Measurements from ENCODE around the gene EXOC4.

EXOC4 gene

GRCh38 chr7:133365917-133366316 is 113.0 kb downstream of the EXOC4 start:
- Histone ChIP-seq H3K4me3 (ENCODE audit: low read length) (no peak overlapping the region), H3K36me3 (ENCODE audit: control insufficient read depth, insufficient read depth, low read length, severe bottlenecking) (no peaks in the 10 kb centered on the region), H3K27me3 (replicated peaks; ENCODE audit: control insufficient read depth, insufficient read depth, low read length) (no peaks in the 10 kb centered on the region), H3K9ac (ENCODE audit: low read length) (no peak overlapping the region), H3K4me1 (ENCODE audit: control insufficient read depth, insufficient read depth, low read length) (peaks cover 32% of the 10 kb centered on the region), H3K9me3 (ENCODE audit: control insufficient read depth, low read length) (no peaks in the 10 kb centered on the region)
- DNase-seq (ENCODE audit: low read depth), result no peak

GRCh38 chr7:133367561-133367960 is 114.7 kb downstream of the EXOC4 start:
- no peak for DNase-seq (ENCODE audit: low read depth)

GRCh38 chr7:133369130-133369529 is 116.3 kb downstream of the EXOC4 start:
- no peak for DNase-seq (ENCODE audit: low read depth)
- Histone ChIP-seq H3K4me1 (ENCODE audit: control insufficient read depth, insufficient read depth, low read length) (peaks cover 20% of the 10 kb centered on the region), H3K36me3 (ENCODE audit: control insufficient read depth, insufficient read depth, low read length, severe bottlenecking) (no peaks in the 10 kb centered on the region), H3K9me3 (ENCODE audit: control insufficient read depth, low read length) (no peaks in the 10 kb centered on the region), H3K4me3 (ENCODE audit: low read length) (no peak overlapping the region), H3K9ac (ENCODE audit: low read length) (no peak overlapping the region), H3K27me3 (replicated peaks; ENCODE audit: control insufficient read depth, insufficient read depth, low read length) (no peaks in the 10 kb centered on the region)

More at GRCh38 chr7:133367561-133367960, 114.7 kb downstream of the EXOC4 start:
- no peaks in the 10 kb centered on the region for H3K27me3 ChIP-seq (replicated peaks; ENCODE audit: control insufficient read depth, insufficient read depth, low read length)
- H3K9me3 ChIP-seq (ENCODE audit: control insufficient read depth, low read length), result no peaks in the 10 kb centered on the region
- H3K4me3 ChIP-seq (ENCODE audit: low read length), result no peak overlapping the region
- no peak overlapping the region for H3K9ac ChIP-seq (ENCODE audit: low read length)
- no peaks in the 10 kb centered on the region for H3K36me3 ChIP-seq (ENCODE audit: control insufficient read depth, insufficient read depth, low read length, severe bottlenecking)
- H3K4me1 ChIP-seq (ENCODE audit: control insufficient read depth, insufficient read depth, low read length), result peaks cover 32% of the 10 kb centered on the region

GRCh38 chr7:133371616-133372015 is 118.7 kb downstream of the EXOC4 start:
- Histone ChIP-seq H3K27me3 (replicated peaks; ENCODE audit: control insufficient read depth, insufficient read depth, low read length) (no peaks in the 10 kb centered on the region), H3K4me3 (ENCODE audit: low read length) (no peak overlapping the region), H3K4me1 (ENCODE audit: control insufficient read depth, insufficient read depth, low read length) (peaks cover 4% of the 10 kb centered on the region), H3K9me3 (ENCODE audit: control insufficient read depth, low read length) (no peaks in the 10 kb centered on the region), H3K36me3 (ENCODE audit: control insufficient read depth, insufficient read depth, low read length, severe bottlenecking) (no peaks in the 10 kb centered on the region), H3K9ac (ENCODE audit: low read length) (no peak overlapping the region)
- no peak for DNase-seq (ENCODE audit: low read depth)

- Histone ChIP-seq H3K9ac (ENCODE audit: low read length) (no peak overlapping the region), H3K9me3 (ENCODE audit: control insufficient read depth, low read length) (no peaks in the 10 kb centered on the region), H3K4me1 (ENCODE audit: control insufficient read depth, insufficient read depth, low read length) (peaks cover 6% of the 10 kb centered on the region), H3K27me3 (replicated peaks; ENCODE audit: control insufficient read depth, insufficient read depth, low read length) (no peaks in the 10 kb centered on the region), H3K36me3 (ENCODE audit: control insufficient read depth, insufficient read depth, low read length, severe bottlenecking) (no peaks in the 10 kb centered on the region), H3K4me3 (ENCODE audit: low read length) (no peak overlapping the region)
- DNase-seq (ENCODE audit: low read depth), result no peak
Observed at GRCh38 chr7:133372337-133372736, 119.5 kb downstream of the EXOC4 start.

- Histone ChIP-seq H3K9me3 (ENCODE audit: control insufficient read depth, low read length) (peaks cover 3% of the 10 kb centered on the region), H3K9ac (ENCODE audit: low read length) (no peak overlapping the region), H3K27me3 (replicated peaks; ENCODE audit: control insufficient read depth, insufficient read depth, low read length) (no peaks in the 10 kb centered on the region), H3K36me3 (ENCODE audit: control insufficient read depth, insufficient read depth, low read length, severe bottlenecking) (no peaks in the 10 kb centered on the region), H3K4me3 (ENCODE audit: low read length) (no peak overlapping the region), H3K4me1 (ENCODE audit: control insufficient read depth, insufficient read depth, low read length) (peaks cover 6% of the 10 kb centered on the region)
- no peak for DNase-seq (ENCODE audit: low read depth)
Observed at GRCh38 chr7:133376514-133376913, 123.6 kb downstream of the EXOC4 start.

- H3K4me3 ChIP-seq (ENCODE audit: low read length), result no peak overlapping the region
- DNase-seq (ENCODE audit: low read depth), result no peak
- H3K9me3 ChIP-seq (ENCODE audit: control insufficient read depth, low read length), result peaks cover 3% of the 10 kb centered on the region
- no peak overlapping the region for H3K9ac ChIP-seq (ENCODE audit: low read length)
- no peaks in the 10 kb centered on the region for H3K27me3 ChIP-seq (replicated peaks; ENCODE audit: control insufficient read depth, insufficient read depth, low read length)
- H3K36me3 ChIP-seq (ENCODE audit: control insufficient read depth, insufficient read depth, low read length, severe bottlenecking), result no peaks in the 10 kb centered on the region
- H3K4me1 ChIP-seq (ENCODE audit: control insufficient read depth, insufficient read depth, low read length), result peaks cover 4% of the 10 kb centered on the region
Observed at GRCh38 chr7:133381965-133382364, 129.1 kb downstream of the EXOC4 start.

- Histone ChIP-seq H3K36me3 (ENCODE audit: control insufficient read depth, insufficient read depth, low read length, severe bottlenecking) (no peaks in the 10 kb centered on the region), H3K4me3 (ENCODE audit: low read length) (no peak overlapping the region), H3K27me3 (replicated peaks; ENCODE audit: control insufficient read depth, insufficient read depth, low read length) (no peaks in the 10 kb centered on the region), H3K4me1 (ENCODE audit: control insufficient read depth, insufficient read depth, low read length) (peaks cover 12% of the 10 kb centered on the region), H3K9me3 (ENCODE audit: control insufficient read depth, low read length) (peaks cover 3% of the 10 kb centered on the region), H3K9ac (ENCODE audit: low read length) (no peak overlapping the region)
- no peak for DNase-seq (ENCODE audit: low read depth)
Observed at GRCh38 chr7:133382775-133383559, 130.1 kb downstream of the EXOC4 start.

- H3K4me1 ChIP-seq (ENCODE audit: control insufficient read depth, insufficient read depth, low read length), result peaks cover 12% of the 10 kb centered on the region
- no peak overlapping the region for H3K4me3 ChIP-seq (ENCODE audit: low read length)
- H3K9me3 ChIP-seq (ENCODE audit: control insufficient read depth, low read length), result no peaks in the 10 kb centered on the region
- H3K9ac ChIP-seq (ENCODE audit: low read length), result no peak overlapping the region
- DNase-seq (ENCODE audit: low read depth), result no peak
- no peaks in the 10 kb centered on the region for H3K27me3 ChIP-seq (replicated peaks; ENCODE audit: control insufficient read depth, insufficient read depth, low read length)
- no peaks in the 10 kb centered on the region for H3K36me3 ChIP-seq (ENCODE audit: control insufficient read depth, insufficient read depth, low read length, severe bottlenecking)
Observed at GRCh38 chr7:133386205-133386604, 133.3 kb downstream of the EXOC4 start.

GRCh38 chr7:133389727-133390126 is 136.8 kb downstream of the EXOC4 start:
- no peak for DNase-seq (ENCODE audit: low read depth)
- no peak overlapping the region for H3K9ac ChIP-seq (ENCODE audit: low read length)
- H3K4me3 ChIP-seq (ENCODE audit: low read length), result no peak overlapping the region
- H3K9me3 ChIP-seq (ENCODE audit: control insufficient read depth, low read length), result no peaks in the 10 kb centered on the region
- H3K27me3 ChIP-seq (replicated peaks; ENCODE audit: control insufficient read depth, insufficient read depth, low read length), result no peaks in the 10 kb centered on the region
- peaks cover 12% of the 10 kb centered on the region for H3K4me1 ChIP-seq (ENCODE audit: control insufficient read depth, insufficient read depth, low read length)
- H3K36me3 ChIP-seq (ENCODE audit: control insufficient read depth, insufficient read depth, low read length, severe bottlenecking), result no peaks in the 10 kb centered on the region

GRCh38 chr7:133391206-133391605 is 138.3 kb downstream of the EXOC4 start:
- no peak for DNase-seq (ENCODE audit: low read depth)
- no peaks in the 10 kb centered on the region for H3K27me3 ChIP-seq (replicated peaks; ENCODE audit: control insufficient read depth, insufficient read depth, low read length)
- H3K36me3 ChIP-seq (ENCODE audit: control insufficient read depth, insufficient read depth, low read length, severe bottlenecking), result no peaks in the 10 kb centered on the region
- no peak overlapping the region for H3K4me3 ChIP-seq (ENCODE audit: low read length)
- no peaks in the 10 kb centered on the region for H3K9me3 ChIP-seq (ENCODE audit: control insufficient read depth, low read length)
- H3K4me1 ChIP-seq (ENCODE audit: control insufficient read depth, insufficient read depth, low read length), result peaks cover 10% of the 10 kb centered on the region
- H3K9ac ChIP-seq (ENCODE audit: low read length), result no peak overlapping the region

- Histone ChIP-seq H3K9ac (ENCODE audit: low read length) (no peak overlapping the region), H3K4me1 (ENCODE audit: control insufficient read depth, insufficient read depth, low read length) (no peaks in the 10 kb centered on the region), H3K9me3 (ENCODE audit: control insufficient read depth, low read length) (no peaks in the 10 kb centered on the region), H3K27me3 (replicated peaks; ENCODE audit: control insufficient read depth, insufficient read depth, low read length) (no peaks in the 10 kb centered on the region), H3K36me3 (ENCODE audit: control insufficient read depth, insufficient read depth, low read length, severe bottlenecking) (no peaks in the 10 kb centered on the region), H3K4me3 (ENCODE audit: low read length) (no peak overlapping the region)
- no peak for DNase-seq (ENCODE audit: low read depth)
Observed at GRCh38 chr7:133394369-133394768, 141.5 kb downstream of the EXOC4 start.

Data from adipocyte (in vitro differentiated cells).